RCC 7860 (cell line): ENCODE data around the gene RRAS2.

ENCODE experiments used
- DNase-seq: peaks from one replicate; pipeline ENCODE4 v3.0.0-alpha.2; 2015; ENCODE audit warnings: low spot score
- FAIRE-seq: peaks from 2 replicates; lab custom pipeline; 2012; peaks lifted over from hg19 to GRCh38; lab: Jason Lieb, UNC

The RRAS2 gene

GRCh38 chr11:14230407-14230806 is 128.6 kb downstream of the RRAS2 start:
- DNase-seq (no peak), FAIRE-seq (no peak)

GRCh38 chr11:14229472-14229871 is 129.5 kb downstream of the RRAS2 start:
- FAIRE-seq (no peak), DNase-seq (no peak)

- FAIRE-seq = no peak
- no peak for DNase-seq
Observed at GRCh38 chr11:14228356-14228755, 130.6 kb downstream of the RRAS2 start.
